ENCODE results near the gene BICRAL. TPM values are rescaled to one million over a fixed set of nuclear protein-coding genes. Genes with fewer than 3 reads are reported as not detected.
"Not testable (repeated sequence)": the region's sequence is repeated elsewhere in the genome, so short reads cannot be mapped to it uniquely, and the experiment has no call there.

The BICRAL gene
- polyA plus RNA-seq, 10 donors = 9.0 to 14.8 (median 11.6) TPM

DNA sequence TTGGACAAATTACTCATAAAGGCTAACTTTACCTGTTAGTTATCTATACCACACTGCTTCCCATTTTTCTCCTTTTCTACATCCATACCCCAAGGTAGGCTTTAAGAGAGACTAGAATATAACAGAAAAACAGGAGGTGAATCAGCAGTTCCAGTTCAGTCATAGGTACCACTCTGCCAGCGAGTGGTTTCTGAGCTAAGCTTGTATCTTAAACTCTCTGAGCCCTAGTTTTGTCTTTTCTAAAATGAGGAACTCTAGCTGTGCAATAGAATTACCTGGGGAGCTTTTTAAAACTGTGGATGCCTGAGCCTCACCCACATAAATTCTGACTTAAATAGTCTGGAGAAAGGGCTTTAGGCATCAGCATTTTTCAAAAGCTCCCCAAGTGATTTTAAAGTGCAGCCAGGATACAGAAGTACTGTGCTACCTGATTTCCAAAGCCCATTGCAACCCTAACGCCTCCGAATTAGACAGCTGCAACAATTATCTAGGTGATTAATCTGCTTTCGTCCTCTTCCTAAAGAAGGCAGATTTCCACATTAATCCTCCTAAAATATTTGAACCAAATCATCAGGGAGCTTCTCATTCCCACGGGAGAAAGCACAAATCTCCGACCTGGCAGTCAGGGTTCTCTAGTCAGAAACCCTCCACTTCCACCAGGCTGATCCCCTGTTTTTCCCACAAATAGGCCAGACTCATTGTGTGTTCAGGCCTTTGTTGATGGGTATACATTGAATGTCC is 60.2 kb downstream of the BICRAL start:
- DNase-seq = no peak

- DNase-seq = no peak
Observed at GRCh38 chr6:42845327-42845694, 63.5 kb downstream of the BICRAL start.

GRCh38 chr6:42846505-42846904 is 64.7 kb downstream of the BICRAL start:
- no peak for DNase-seq

DNA sequence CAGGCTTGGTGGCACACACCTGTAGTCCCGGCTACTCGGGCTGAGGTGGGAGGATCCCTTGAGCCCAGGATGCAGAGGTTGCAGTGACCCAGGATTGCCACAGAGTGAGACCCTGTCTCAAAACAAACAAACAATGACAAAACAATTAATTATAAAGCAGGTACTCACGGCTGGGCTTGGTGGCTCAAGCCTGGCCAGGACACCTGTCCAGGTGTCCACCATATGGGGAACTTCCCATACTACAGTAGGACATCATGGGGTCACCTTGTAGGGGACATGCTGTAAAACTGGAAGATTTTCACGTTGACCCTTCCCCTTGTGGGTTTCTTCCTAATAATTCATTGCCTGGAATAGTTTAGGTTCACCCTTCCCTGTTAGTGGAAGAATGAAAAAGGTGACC is 66.8 kb downstream of the BICRAL start:
- DNase-seq = no peak

- no peak for DNase-seq
Observed at GRCh38 chr6:42851599-42851998, 69.7 kb downstream of the BICRAL start.

- DNase-seq = no peak
Observed at GRCh38 chr6:42860036-42860435, 78.2 kb downstream of the BICRAL start.

DNA sequence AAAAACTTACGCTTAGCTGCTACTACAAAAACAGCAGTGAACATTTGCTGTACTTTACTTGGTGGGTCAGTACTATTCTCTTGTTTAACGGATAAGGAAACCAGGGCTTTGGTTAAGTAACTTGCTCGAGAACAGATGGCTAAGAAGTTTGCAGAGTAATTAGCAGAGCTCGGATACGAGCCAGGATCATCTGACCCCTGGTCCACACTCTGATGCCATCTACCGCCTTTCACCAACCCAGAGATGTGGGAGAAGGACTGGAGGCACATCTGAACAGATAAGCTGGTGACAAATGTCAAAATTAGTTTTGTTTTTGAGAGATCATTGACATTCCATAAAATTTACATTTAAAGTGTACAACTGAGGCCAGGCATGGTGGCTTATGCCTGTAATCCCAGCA is 78.6 kb downstream of the BICRAL start:
- DNase-seq = no peak

- DNase-seq = no peak
Observed at GRCh38 chr6:42864602-42865001, 82.8 kb downstream of the BICRAL start.

DNA sequence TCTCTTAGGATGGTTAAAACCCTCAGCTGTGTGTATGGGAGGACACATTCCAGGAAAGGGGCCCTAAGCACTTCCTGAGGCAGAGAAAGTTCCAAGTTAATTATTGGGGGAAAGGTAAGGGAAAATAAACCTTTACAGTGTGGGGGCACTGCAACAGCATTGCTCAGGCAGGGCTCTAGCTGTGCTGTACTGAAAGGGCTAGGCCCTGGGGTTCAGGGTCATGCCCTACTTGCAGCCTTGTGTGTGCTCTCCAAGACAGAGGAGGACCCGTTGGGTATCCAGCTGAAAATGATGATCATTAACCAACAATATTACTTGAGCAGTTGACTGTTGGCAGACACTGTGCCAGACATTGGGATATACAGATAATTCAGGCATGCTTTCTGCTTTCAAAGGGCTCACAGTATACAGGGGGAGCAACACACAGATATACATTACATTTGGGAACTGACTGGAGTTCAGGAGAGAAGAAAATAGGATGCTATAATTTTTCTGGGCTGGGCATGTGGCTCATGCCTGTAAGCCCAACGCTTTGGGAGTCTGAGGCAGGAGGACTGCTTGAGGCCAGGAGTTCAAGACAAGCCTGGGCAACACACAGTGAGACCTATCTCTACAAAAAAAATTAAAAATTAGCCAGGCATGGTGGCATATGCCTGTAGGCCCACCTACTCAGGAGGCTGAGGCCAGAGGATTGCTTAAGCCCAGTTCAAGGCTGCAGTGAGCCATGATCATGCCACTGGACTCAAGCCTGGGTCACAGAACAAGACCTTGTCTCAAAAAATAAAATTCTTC is 88.5 kb downstream of the BICRAL start:
- no peak for DNase-seq

- no peak for DNase-seq
Observed at GRCh38 chr6:42871711-42872110, 89.9 kb downstream of the BICRAL start.

DNA sequence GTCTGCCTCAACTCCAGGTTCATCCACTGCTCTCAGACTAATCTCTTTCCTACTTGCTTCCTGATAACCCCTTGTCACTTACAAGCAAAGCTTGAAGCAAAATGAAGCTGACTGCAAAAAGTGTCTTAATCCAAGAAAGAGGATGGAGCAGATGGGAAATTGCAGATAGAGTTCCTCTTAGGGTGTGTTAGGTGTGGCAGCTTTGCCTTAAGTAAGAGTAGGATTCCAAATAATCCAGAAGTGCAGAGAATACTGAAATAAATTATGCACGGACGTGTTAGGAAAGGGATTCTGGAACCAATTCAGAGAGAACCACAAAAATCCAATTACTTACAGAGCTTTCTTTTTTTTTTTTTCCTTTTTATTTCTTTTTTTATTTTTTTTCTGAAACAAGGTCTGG is 91.5 kb downstream of the BICRAL start:
- no peak for DNase-seq

- no peak for DNase-seq
Observed at GRCh38 chr6:42877695-42878094, 95.8 kb downstream of the BICRAL start.

DNA sequence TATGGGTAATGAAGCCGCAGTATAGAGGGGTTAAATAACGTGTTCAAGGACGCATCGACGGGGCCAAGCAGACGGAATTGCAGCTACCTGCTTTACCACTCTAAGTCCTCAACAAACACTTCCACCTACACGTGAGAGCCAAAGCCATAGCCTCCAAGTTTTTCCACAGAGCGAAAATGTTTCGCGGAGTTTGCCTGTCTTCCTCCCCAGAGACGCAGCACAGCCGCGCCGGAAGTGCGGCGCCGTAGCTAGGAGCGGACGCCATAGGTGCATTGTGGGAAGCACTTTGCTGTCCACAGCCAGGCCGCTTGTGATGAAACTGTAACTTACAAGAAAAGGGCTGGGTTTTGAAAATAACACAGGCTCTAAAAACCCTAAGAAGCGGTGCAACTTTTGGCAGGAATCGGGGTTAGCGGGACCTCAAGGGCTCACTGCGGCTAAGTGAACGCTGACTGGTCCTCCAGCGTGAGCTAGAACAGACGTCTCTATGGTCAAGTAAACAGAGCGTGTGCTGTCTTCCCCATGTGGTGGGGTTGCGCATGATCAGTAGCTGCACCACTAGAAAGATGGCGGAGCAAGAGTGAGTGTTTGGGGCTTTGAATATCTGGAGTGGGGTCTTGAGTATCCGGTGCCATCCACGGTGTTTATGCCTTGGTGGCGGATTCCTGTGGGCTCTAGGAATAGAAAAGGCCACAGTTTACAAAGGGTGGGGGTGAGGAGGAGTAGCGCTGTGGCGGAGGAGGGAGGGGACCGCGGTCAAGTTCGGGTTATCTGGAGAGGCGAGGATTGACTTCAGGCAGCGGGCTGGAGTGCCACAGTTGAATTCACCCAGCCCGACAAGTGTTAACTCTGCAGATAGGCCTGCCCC is 97.8 kb downstream of the BICRAL start, which contains the start of gene RPL7L1:
Gene RPL7L1, plus strand, starts transcription at position 245 of the 868 bp plus-strand sequence. Its CDS starts 295 bp downstream, at position 540.
- DNase-seq = peak; percentile 90 to 97 (median 92)

DNA sequence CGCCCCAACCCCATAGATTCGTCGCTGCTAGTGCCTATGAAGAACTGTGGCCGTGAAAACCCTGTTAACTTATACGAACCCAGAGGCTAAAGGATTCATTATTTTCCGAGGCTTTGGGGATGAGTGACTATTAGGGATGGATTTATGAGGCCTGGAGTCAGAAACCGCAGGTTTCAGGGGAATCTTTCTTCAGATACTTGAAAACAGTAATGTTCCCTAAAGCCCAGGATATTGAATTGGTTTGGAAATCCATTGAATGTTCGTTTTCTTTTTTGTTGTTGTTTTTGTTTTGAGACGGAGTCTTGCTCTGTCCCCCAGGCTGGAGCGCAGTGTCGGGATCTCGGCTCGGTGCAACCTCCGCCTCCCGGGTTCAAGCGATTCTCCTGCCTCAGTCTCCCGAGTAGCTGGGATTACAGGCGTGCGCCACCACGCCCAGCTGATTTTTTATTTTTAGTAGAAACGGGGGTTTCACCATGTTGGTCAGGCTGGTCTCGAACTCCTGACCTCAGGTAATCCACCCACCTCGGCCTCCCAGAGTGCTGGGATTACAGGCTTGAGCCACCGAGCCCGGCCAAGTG is 98.5 kb downstream of the BICRAL start:
- DNase-seq = not testable (repeated sequence)

DNA sequence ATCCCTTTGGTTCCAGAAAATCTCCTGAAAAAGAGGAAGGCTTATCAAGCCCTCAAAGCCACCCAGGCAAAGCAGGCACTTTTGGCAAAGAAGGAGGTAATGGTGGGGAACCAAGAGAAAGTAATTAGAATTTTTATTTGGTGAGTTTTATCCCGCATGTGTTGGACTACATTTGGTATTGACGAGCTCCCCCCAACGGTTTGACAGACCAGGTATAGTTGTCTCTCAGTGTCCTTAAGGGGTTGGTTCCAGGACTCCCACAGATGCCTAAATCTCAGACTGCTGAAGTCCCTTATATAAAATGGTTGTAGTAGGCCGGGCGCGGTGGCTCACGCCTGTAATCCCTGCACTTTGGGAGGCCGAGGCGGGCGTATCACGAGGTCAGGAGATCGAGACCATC is 99.0 kb downstream of the BICRAL start:
- DNase-seq = not testable (repeated sequence)

GRCh38 chr6:42885702-42886101 is 103.8 kb downstream of the BICRAL start:
- DNase-seq = no peak

DNA sequence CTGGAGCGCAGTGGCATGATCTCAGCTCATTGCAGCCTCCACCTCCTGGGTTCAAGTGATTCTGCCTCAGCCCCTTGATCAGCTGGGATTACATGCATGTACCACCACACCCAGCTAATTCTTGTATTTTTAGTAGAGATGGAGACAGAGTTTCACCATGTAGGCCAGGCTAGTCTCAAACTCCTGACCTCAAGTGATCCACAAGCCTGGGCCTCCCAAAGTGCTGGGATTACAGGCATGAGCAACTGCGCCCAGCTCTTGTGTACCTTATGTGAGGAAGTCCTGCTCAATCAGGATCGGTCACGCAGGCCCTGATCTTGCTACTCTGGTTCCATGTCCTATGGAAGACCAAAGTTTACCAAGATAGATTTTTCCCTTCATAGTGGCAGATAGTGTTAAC is 106.3 kb downstream of the BICRAL start:
- DNase-seq = not testable (repeated sequence)

- no peak for DNase-seq
Observed at GRCh38 chr6:42889815-42890214, 108.0 kb downstream of the BICRAL start.

DNA sequence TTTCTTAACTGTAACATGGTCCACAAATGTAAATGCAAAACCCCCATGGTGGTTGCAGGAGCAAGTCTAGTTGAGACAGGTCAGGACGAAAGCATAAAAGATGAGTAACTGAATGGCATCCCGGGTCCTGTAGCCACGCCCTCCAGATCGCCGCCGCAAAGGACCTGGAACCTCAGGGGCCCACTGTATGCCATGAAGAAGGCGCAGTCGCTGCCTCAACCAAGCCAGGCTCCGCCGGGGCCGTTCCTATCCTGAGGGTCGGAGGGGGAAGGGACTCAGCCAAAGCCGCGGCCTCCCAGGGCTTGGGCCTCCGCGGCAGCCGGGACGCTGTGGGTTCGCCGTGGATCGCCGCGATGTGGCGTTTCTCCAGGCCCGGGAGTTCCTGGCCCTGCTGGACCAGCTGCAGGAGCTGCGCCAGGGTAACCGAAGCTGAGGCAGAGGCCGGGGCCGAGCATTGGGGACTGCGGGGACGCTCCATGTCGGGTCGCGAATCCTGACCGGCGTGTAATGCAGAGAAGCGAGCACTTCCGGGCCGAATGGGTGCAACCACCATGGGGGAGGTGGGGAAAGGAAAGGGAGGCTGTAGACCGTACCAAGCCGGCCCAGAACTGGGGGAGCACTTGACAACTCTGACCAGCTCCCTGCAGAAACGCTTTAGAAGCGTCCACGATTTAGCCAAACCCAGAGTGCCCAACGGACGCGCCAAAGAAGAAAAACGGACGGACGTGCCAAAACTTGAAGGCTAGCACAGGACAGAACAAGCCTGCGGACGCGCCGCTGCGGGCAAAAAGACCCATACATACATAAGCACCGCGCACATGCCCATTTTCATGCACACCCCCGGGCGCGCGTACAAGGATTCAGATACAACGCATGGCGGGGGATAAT is 108.7 kb downstream of the BICRAL start:
- peak; percentile 95 to 98 (median 96) for DNase-seq

DNA sequence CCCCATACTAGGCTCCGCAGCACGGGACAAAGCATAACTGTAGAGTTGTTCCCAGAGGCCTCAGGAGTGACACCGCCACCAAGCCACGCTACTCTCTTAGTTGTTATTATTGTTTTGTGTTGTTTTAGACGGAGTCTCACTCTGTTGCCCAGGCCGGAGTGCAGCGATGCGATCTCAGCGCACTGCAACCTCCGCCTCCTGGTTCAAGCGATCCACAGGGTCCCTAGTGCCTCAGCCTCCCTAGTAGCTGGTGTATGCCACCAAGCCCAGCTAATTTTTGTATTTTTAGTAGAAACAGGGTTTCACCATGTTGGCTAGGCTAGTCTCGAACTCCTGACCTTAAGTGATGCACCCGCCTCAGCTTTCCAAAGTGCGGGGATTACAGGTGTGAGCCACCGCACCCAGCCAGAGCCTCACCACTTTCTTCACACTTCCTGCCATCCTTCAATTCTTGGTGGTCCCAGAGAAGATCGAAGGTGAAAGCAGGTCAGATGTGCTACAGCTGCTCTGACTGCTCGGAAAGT is 109.4 kb downstream of the BICRAL start:
- DNase-seq = no peak

All from muscle of back (tissue), 11 donors.